ENCODE results near the gene ANGPTL4.

- TF ChIP-seq MAZ (IDR thresholded peaks at IDR 0.05; ENCODE audit: borderline replicate concordance, low read depth, low read length) (no peak), USF2 (IDR thresholded peaks at IDR 0.05) (no peak), CTCF (IDR thresholded peaks at IDR 0.05) (no peak), RARB (CRISPR knock-in tag; IDR thresholded peaks at IDR 0.05) (no peak)
Measured at GRCh38 chr19:8331263-8331845, 32.6 kb upstream of the ANGPTL4 start.

Data from A549 (cell line).